ENCODE measurements around the gene GPALPP1.

- TF ChIP-seq CTCF (IDR thresholded peaks at IDR 0.05 in 8 of 11, conservative IDR thresholded peaks at IDR 0.05 in 3 of 11): no peak
- TF ChIP-seq POLR2A (IDR thresholded peaks at IDR 0.05): no peak
- TF ChIP-seq POLR2AphosphoS5 (IDR thresholded peaks at IDR 0.05): no peak
These were observed 88.7 kb downstream of the GPALPP1 start for GRCh38 chr13:45078003-45078402.

Measured in spleen (tissue), 7 donors.